ENCODE results near the gene PRG2.

DNA sequence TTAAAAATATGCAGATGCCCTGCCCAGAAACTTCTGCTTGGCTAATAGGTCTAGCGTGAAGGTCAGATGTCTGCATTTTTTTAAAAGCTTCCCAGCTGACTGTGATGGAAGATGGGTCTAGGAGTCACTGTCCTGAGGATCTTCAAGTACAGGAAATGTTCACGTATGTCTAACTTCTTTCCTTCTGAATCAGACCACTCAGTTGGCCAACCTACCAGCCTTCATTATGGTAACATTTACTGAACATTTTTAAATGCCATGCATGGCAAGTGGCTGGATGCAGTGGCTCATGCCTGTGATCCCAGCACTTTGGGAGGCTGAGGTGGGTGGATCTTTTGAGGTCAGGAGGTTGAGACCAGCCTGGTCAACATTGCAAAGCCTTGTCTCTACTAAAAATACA is 1.1 kb upstream of the PRG2 start:
- no peak for TF ChIP-seq CTCF (conservative IDR thresholded peaks at IDR 0.05)
- no peak for TF ChIP-seq EZH2 (IDR thresholded peaks at IDR 0.05; ENCODE audit: low read depth)
